SK-N-SH (cell line): Measurements from ENCODE around the gene OCEL1. TPM values are rescaled to one million over a fixed set of nuclear protein-coding genes. Genes with fewer than 3 reads are reported as not detected.

Source experiments
- CTCF ChIA-PET: fragments of 300-600, 350-600 bp; formaldehyde crosslinking; extraction: SDS; loops from one replicate; lab custom pipeline; 2021; lab: Yijun Ruan, JAX
- POLR2A ChIA-PET: fragments of 350-600 bp; sonication (Branson Sonifier 250); formaldehyde crosslinking; extraction: SDS; loops from one replicate; lab custom pipeline; 2020; ENCODE audit warnings: antibody characterized with exemption, inconsistent platforms; lab: Yijun Ruan, JAX
- DNase-seq: peaks from one replicate; pipeline ENCODE4 v3.0.0; 2012
- H2AFZ ChIP-seq: fragments of 200-600 bp; sonication (generic); 2 replicates; pipeline ENCODE4 v1.8.1; 2016; ENCODE audit warnings: antibody characterized with exemption, mild to moderate bottlenecking, low read depth
- H3F3A ChIP-seq: fragments of 200-600 bp; sonication (generic); replicated peaks from 2 replicates; pipeline ENCODE3; 2016; ENCODE audit warnings: antibody characterized with exemption, mild to moderate bottlenecking; ENCODE audit not compliant: insufficient read depth
- H3K27ac ChIP-seq, 2 experiments: fragments of 200-500 bp in 1 of 2; fragments of 200-600 bp in 1 of 2; sonication (Bioruptor generic) in 1 of 2; sonication (generic), shearing (Covaris generic) in 1 of 2; 2 replicates each; pipeline versions ENCODE4 v1.5.1 to v1.6.1; 2014 to 2016; ENCODE audit warnings: low read depth in 2 of 2, inconsistent platforms in 1 of 2, low read length in 1 of 2, mild to moderate bottlenecking in 1 of 2, mixed read lengths in 1 of 2
- H3K27me3 ChIP-seq: fragments of 200-600 bp; sonication (generic), shearing (Covaris generic); 2 replicates; pipeline ENCODE4 v1.6.1; 2016; ENCODE audit warnings: mixed run types; ENCODE audit not compliant: insufficient read depth
- H3K36me3 ChIP-seq, 2 experiments: fragments of 200-500 bp in 1 of 2; fragments of 200-600 bp in 1 of 2; sonication (Bioruptor generic) in 1 of 2; sonication (generic) in 1 of 2; replicated peaks in 1 of 2; 2 replicates each; pipeline versions ENCODE3 to v1.5.1; 2014 to 2016; ENCODE audit warnings: low read length in 1 of 2, mild to moderate bottlenecking in 1 of 2; ENCODE audit not compliant: insufficient read depth in 2 of 2, control insufficient read depth in 1 of 2
- H3K4me1 ChIP-seq, 2 experiments: fragments of 200-500 bp in 1 of 2; fragments of 200-600 bp in 1 of 2; sonication (Bioruptor generic) in 1 of 2; sonication (generic), shearing (Covaris generic) in 1 of 2; 2 replicates each; pipeline versions ENCODE4 v1.5.1 to v1.6.1; 2014 to 2016; ENCODE audit warnings: low read depth in 1 of 2, low read length in 1 of 2, mixed run types in 1 of 2; ENCODE audit not compliant: insufficient read depth in 2 of 2, control insufficient read depth in 1 of 2
- H3K4me2 ChIP-seq: fragments of 200-600 bp; sonication (generic), shearing (Covaris generic); 2 replicates; pipeline ENCODE4 v1.6.1; 2017; ENCODE audit warnings: mixed run types
- H3K4me3 ChIP-seq, 2 experiments: fragments of 200-500 bp in 1 of 2; fragments of 200-600 bp in 1 of 2; sonication (Bioruptor generic) in 1 of 2; sonication (generic), shearing (Covaris generic) in 1 of 2; 2 replicates each; pipeline versions ENCODE4 v1.5.1 to v1.8.1; 2014 to 2016; ENCODE audit warnings: low read depth in 2 of 2, inconsistent platforms in 1 of 2, low read length in 1 of 2, mild to moderate bottlenecking in 1 of 2, mixed read lengths in 1 of 2, moderate library complexity in 1 of 2
- H3K79me2 ChIP-seq: fragments of 200-600 bp; sonication (generic); 2 replicates; pipeline ENCODE4 v1.8.1; 2017; ENCODE audit warnings: mild to moderate bottlenecking; ENCODE audit not compliant: insufficient read depth
- H3K9ac ChIP-seq: fragments of 200-600 bp; sonication (generic); 2 replicates; pipeline ENCODE4 v1.6.1; 2017; ENCODE audit warnings: mixed run types
- H3K9me2 ChIP-seq: fragments of 200-600 bp; sonication (generic); 2 replicates; pipeline ENCODE4 v1.6.1; 2017; ENCODE audit warnings: mixed run types
- H3K9me3 ChIP-seq: fragments of 200-600 bp; sonication (generic); 2 replicates; pipeline ENCODE4 v1.6.1; 2017; ENCODE audit warnings: mixed run types, mild to moderate bottlenecking, moderate library complexity
- H4K20me1 ChIP-seq: fragments of 200-600 bp; sonication (generic); 2 replicates; pipeline ENCODE4 v1.6.1; 2017; ENCODE audit warnings: mild to moderate bottlenecking, mixed run types; ENCODE audit not compliant: insufficient read depth
- FOXJ3 ChIP-seq: sonication (generic); formaldehyde crosslinking; IDR thresholded peaks from 2 replicates; pipeline ENCODE4 v1.5.1; 2020; ENCODE audit warnings: mild to moderate bottlenecking, missing genetic modification reagents
- FOXM1 ChIP-seq: IDR thresholded peaks from 2 replicates; pipeline ENCODE4 v1.4.0; 2012; ENCODE audit warnings: low read depth, mild to moderate bottlenecking
- NFIC ChIP-seq: IDR thresholded peaks from 2 replicates; pipeline ENCODE4 v1.4.0; 2012; ENCODE audit warnings: borderline replicate concordance
- NRF1 ChIP-seq: IDR thresholded peaks from 2 replicates; pipeline ENCODE4 v1.6.1; 2012; ENCODE audit warnings: low read depth, mild to moderate bottlenecking, low read length
- PBX3 ChIP-seq: IDR thresholded peaks from 2 replicates; pipeline ENCODE4; 2012
- TAF1 ChIP-seq: IDR thresholded peaks from 2 replicates; pipeline ENCODE4 v1.6.1; 2012; ENCODE audit warnings: low read depth, mild to moderate bottlenecking, low read length, moderate library complexity, borderline replicate concordance
- USF1 ChIP-seq: IDR thresholded peaks from 2 replicates; pipeline ENCODE4 v1.4.0; 2012; ENCODE audit warnings: low read depth, borderline replicate concordance
- WGBS: methylation state at CpG from one replicate; pipeline ENCODE4 v1.1.6; 2017; ENCODE audit warnings: low lambda C conversion rate; 5-methylcytosine and 5-hydroxymethylcytosine counted together
- polyA plus RNA-seq, 3 experiments: library from polyadenylated mRNA; depleted of rRNA; stranded (reverse); fragments of >200 nt; gene quantifications; 2 replicates each; pipeline ENCODE4 v1.2.3, GENCODE V29; 2012
- TF ChIP-seq, protein P1 (sequence below): fragments of 150-350 bp; IDR thresholded peaks from 2 replicates; pipeline ENCODE4 v1.6.1; 2016; ENCODE audit warnings: mild to moderate bottlenecking, low read depth, low read length
- TF ChIP-seq, protein P2 (sequence below): fragments of 150-350 bp; IDR thresholded peaks from 2 replicates; pipeline ENCODE4 v1.6.1; 2017; ENCODE audit warnings: antibody characterized with exemption, low read length, low read depth, borderline replicate concordance

The OCEL1 gene
- polyA plus RNA-seq, 1 of the 3 experiments (the other 2 are of a cell fraction) = 9.8 TPM

GRCh38 chr19:17260842-17261325, 34.9 kb downstream of the OCEL1 start (continued):
- TF ChIP-seq, protein P1, sequence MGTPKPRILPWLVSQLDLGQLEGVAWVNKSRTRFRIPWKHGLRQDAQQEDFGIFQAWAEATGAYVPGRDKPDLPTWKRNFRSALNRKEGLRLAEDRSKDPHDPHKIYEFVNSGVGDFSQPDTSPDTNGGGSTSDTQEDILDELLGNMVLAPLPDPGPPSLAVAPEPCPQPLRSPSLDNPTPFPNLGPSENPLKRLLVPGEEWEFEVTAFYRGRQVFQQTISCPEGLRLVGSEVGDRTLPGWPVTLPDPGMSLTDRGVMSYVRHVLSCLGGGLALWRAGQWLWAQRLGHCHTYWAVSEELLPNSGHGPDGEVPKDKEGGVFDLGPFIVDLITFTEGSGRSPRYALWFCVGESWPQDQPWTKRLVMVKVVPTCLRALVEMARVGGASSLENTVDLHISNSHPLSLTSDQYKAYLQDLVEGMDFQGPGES = no peak

- peaks cover 2% of the 10 kb centered on the region; the same call in 1 of the 2 replicates for H3K79me2 ChIP-seq
- H3K9me2 ChIP-seq = no peaks in the 10 kb centered on the region
- ChIA-PET CTCF (interaction anchor here (1.3 to 1.5 kb wide), 2 partner anchors 20 to 42 kb away, joined by 3 read pairs; no protein-coding TSS in a partner anchor), POLR2A (interaction anchor here (0.6 kb wide), 1 partner anchor 17 kb away, joined by 5 read pairs; the partner anchor contains the start of gene NR2F6)
- H2AFZ ChIP-seq = no peak overlapping the region
- H3K4me1 ChIP-seq = no peaks in the 10 kb centered on the region
- no peak overlapping the region for H3K4me2 ChIP-seq
- TF ChIP-seq NRF1 (no peak), FOXM1 (no peak), FOXJ3 (CRISPR knock-in tag) (no peak), TAF1 (no peak), PBX3 (no peak), USF1 (no peak), NFIC (no peak)
- TF ChIP-seq, protein P2, sequence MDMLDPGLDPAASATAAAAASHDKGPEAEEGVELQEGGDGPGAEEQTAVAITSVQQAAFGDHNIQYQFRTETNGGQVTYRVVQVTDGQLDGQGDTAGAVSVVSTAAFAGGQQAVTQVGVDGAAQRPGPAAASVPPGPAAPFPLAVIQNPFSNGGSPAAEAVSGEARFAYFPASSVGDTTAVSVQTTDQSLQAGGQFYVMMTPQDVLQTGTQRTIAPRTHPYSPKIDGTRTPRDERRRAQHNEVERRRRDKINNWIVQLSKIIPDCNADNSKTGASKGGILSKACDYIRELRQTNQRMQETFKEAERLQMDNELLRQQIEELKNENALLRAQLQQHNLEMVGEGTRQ = no peak
- DNase-seq = no peak
- H3K9me3 ChIP-seq = peaks cover 9% of the 10 kb centered on the region; the same call in 1 of the 2 replicates
- no peaks in the 10 kb centered on the region for H4K20me1 ChIP-seq
- no peak overlapping the region for H3K9ac ChIP-seq
- no peak overlapping the region for H3K4me3 ChIP-seq
- no peaks in the 10 kb centered on the region for H3K36me3 ChIP-seq
- H3K27ac ChIP-seq = no peak overlapping the region
- WGBS = 96% methylated on average over 3 of the region's 16 CpGs
- peaks cover 4% of the 10 kb centered on the region for H3F3A ChIP-seq
- no peaks in the 10 kb centered on the region for H3K27me3 ChIP-seq
Measured at GRCh38 chr19:17262557-17262956, 36.5 kb downstream of the OCEL1 start.
